H1 (cell line): Measurements from ENCODE around the gene AADAC.

ENCODE experiments used
- BCL11A ChIP-seq, 2 experiments: IDR thresholded peaks; one replicate each; pipeline ENCODE4 v1.6.1; 2011; ENCODE audit warnings: low read depth in 2 of 2, low read length in 2 of 2, mild to moderate bottlenecking in 2 of 2
- CBX5 ChIP-seq: fragments of 300-800, 300-1000 bp; sonication (generic); IDR thresholded peaks from 2 replicates; pipeline ENCODE4 v1.7.1; 2016; ENCODE audit warnings: antibody characterized with exemption, low read length, low read depth
- CREB1 ChIP-seq: IDR thresholded peaks from 2 replicates; pipeline ENCODE4 v1.6.1; 2012; ENCODE audit warnings: inconsistent platforms
- JUN ChIP-seq: IDR thresholded peaks from 2 replicates; pipeline ENCODE4 v1.6.1; 2011; ENCODE audit warnings: low read depth, mild to moderate bottlenecking, improper control_type of control experiment, low read length
- MAFK ChIP-seq: IDR thresholded peaks from 2 replicates; pipeline ENCODE4 v1.6.1; 2012; ENCODE audit warnings: low read depth, mild to moderate bottlenecking, improper control_type of control experiment, low read length
- NRF1 ChIP-seq: IDR thresholded peaks from 2 replicates; pipeline ENCODE4 v1.6.1; 2011; ENCODE audit warnings: mild to moderate bottlenecking, low read depth, low read length, improper control_type of control experiment
- POLR2A ChIP-seq, 2 experiments: IDR thresholded peaks; 1 replicate in 1 of 2; 2 replicates in 1 of 2; pipeline ENCODE4 v1.6.1; 2011; ENCODE audit warnings: low read depth in 2 of 2, low read length in 2 of 2, mild to moderate bottlenecking in 2 of 2; ENCODE audit errors: control extremely low read depth in 1 of 2
- RAD21 ChIP-seq, 2 experiments: IDR thresholded peaks in 1 of 2; conservative IDR thresholded peaks in 1 of 2; 2 replicates each; pipeline ENCODE4 v1.6.1; 2011; ENCODE audit warnings: low read depth in 2 of 2, low read length in 2 of 2, improper control_type of control experiment in 1 of 2, inconsistent platforms in 1 of 2, mild to moderate bottlenecking in 1 of 2, moderate library complexity in 1 of 2
- TF ChIP-seq, protein P1 (sequence below), 3 experiments: IDR thresholded peaks; 1 replicate in 2 of 3; 2 replicates in 1 of 3; pipeline versions ENCODE4 v1.5.1 to v1.6.1; 2011; ENCODE audit warnings: low read length in 3 of 3, mild to moderate bottlenecking in 3 of 3, inconsistent platforms in 2 of 3, low read depth in 1 of 3, moderate library complexity in 1 of 3; ENCODE audit not compliant: insufficient read depth in 1 of 3; ENCODE audit errors: control extremely low read depth in 1 of 3
- TF ChIP-seq, protein P2 (sequence below): IDR thresholded peaks from 2 replicates; pipeline ENCODE4 v1.6.1; 2012; ENCODE audit warnings: inconsistent platforms
- TF ChIP-seq, protein P3 (sequence below): IDR thresholded peaks from 2 replicates; pipeline ENCODE4 v1.6.1; 2011; ENCODE audit warnings: low read depth, mild to moderate bottlenecking, low read length; ENCODE audit not compliant: insufficient read depth

DNA sequence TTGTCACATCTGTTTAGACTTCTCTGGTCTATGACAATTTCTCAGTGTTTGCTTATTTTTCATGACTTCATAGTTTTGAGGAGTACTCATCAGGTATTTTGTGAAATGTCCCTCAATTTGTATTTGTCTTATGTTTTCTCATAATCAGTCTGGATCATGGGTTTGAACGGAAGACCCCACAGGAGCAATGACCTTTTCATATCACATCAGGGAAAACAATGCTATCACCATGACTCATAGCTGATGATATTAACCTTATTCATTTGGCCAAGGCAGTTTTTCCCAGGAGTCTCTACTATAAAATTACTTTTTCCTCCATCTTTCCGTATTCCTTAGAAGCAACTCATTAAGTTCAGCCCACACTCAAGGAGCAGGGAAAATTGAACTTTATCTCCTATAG lies 47.5 kb upstream of the AADAC start:
- no peak for TF ChIP-seq POLR2A (IDR thresholded peaks at IDR 0.05; ENCODE audit: control extremely low read depth in 1 of 2, low read depth in 2 of 2, low read length in 2 of 2)
- TF ChIP-seq, protein P1, sequence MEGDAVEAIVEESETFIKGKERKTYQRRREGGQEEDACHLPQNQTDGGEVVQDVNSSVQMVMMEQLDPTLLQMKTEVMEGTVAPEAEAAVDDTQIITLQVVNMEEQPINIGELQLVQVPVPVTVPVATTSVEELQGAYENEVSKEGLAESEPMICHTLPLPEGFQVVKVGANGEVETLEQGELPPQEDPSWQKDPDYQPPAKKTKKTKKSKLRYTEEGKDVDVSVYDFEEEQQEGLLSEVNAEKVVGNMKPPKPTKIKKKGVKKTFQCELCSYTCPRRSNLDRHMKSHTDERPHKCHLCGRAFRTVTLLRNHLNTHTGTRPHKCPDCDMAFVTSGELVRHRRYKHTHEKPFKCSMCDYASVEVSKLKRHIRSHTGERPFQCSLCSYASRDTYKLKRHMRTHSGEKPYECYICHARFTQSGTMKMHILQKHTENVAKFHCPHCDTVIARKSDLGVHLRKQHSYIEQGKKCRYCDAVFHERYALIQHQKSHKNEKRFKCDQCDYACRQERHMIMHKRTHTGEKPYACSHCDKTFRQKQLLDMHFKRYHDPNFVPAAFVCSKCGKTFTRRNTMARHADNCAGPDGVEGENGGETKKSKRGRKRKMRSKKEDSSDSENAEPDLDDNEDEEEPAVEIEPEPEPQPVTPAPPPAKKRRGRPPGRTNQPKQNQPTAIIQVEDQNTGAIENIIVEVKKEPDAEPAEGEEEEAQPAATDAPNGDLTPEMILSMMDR (IDR thresholded peaks at IDR 0.05; ENCODE audit: control extremely low read depth in 1 of 3, insufficient read depth in 1 of 3, low read depth in 1 of 3, low read length in 3 of 3): no peak
- no peak for TF ChIP-seq CREB1
- no peak for TF ChIP-seq CBX5
- TF ChIP-seq RAD21 (IDR thresholded peaks at IDR 0.05 in 1 of 2, conservative IDR thresholded peaks at IDR 0.05 in 1 of 2; ENCODE audit: low read depth in 2 of 2, low read length in 2 of 2): no peak
- TF ChIP-seq MAFK: no peak
- no peak for TF ChIP-seq BCL11A (IDR thresholded peaks at IDR 0.05; ENCODE audit: low read depth in 2 of 2, low read length in 2 of 2)
- TF ChIP-seq, protein P2, sequence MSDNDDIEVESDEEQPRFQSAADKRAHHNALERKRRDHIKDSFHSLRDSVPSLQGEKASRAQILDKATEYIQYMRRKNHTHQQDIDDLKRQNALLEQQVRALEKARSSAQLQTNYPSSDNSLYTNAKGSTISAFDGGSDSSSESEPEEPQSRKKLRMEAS: no peak
- no peak for TF ChIP-seq NRF1
- TF ChIP-seq JUN: no peak
- TF ChIP-seq, protein P3, sequence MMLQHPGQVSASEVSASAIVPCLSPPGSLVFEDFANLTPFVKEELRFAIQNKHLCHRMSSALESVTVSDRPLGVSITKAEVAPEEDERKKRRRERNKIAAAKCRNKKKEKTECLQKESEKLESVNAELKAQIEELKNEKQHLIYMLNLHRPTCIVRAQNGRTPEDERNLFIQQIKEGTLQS: no peak
